Esophagus squamous epithelium (tissue), 4 donors: ENCODE measurements around the gene AKIRIN1.

ENCODE experiments used
- POLR2A ChIP-seq, 4 donors: fragments of 450-650 bp; IDR thresholded peaks; one replicate each; pipeline ENCODE4 v1.6.1; 2017; ENCODE audit warnings: antibody characterized with exemption in 4 of 4, mild to moderate bottlenecking in 4 of 4, moderate library complexity in 3 of 4
- TF ChIP-seq, protein P1 (sequence below), 6 experiments: fragments of 450-650 bp in 4 of 6; fragments of 200-600 bp in 2 of 6; sonication (generic) in 2 of 6; IDR thresholded peaks; one replicate each; pipeline ENCODE4 v1.5.1; 2016 to 2019; ENCODE audit warnings: antibody characterized with exemption in 6 of 6, mild to moderate bottlenecking in 4 of 6, moderate library complexity in 4 of 6

DNA sequence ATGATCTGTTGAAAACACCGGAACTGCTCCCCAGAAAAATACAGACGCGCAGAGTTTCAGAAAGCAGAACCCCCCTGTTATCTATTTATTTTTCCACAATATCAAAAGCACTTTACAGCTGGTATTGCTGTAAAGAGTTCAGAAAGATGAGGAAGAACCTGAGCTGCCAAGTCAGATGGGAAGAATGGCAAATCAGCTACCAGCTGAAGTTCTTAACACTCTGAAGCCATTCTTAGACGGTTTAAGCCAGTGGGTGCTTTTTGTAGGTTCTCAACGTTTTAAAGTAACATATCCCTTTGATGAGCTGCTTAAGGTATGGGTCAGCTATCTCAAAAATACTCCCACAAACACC, 714 bp upstream of the AKIRIN1 start:
- TF ChIP-seq, protein P1, sequence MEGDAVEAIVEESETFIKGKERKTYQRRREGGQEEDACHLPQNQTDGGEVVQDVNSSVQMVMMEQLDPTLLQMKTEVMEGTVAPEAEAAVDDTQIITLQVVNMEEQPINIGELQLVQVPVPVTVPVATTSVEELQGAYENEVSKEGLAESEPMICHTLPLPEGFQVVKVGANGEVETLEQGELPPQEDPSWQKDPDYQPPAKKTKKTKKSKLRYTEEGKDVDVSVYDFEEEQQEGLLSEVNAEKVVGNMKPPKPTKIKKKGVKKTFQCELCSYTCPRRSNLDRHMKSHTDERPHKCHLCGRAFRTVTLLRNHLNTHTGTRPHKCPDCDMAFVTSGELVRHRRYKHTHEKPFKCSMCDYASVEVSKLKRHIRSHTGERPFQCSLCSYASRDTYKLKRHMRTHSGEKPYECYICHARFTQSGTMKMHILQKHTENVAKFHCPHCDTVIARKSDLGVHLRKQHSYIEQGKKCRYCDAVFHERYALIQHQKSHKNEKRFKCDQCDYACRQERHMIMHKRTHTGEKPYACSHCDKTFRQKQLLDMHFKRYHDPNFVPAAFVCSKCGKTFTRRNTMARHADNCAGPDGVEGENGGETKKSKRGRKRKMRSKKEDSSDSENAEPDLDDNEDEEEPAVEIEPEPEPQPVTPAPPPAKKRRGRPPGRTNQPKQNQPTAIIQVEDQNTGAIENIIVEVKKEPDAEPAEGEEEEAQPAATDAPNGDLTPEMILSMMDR (IDR thresholded peaks at IDR 0.05): no peak
- no peak for TF ChIP-seq POLR2A (IDR thresholded peaks at IDR 0.05)
